ENCODE results near the gene ESRRG.

The ESRRG gene

DNA sequence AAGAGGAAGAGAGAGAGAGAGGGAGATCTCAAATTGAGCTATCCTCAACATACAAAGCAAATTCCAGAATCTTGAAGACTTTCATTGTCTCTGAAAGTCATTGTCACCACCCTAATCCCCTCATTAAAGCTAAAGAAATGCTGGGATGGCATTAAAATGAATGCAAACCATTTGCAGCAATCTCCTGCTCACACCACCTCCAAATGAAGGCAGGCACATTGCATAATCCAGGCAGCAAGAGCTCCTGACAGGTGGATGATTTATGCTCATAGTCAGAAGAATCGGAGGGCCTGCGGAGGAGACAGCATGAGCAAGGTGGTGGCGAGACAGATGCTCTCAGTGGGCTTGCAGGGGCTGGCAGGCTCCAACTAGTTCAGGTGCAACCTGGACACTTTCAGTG, 90.2 kb downstream of the ESRRG start:
- no peak for DNase-seq (ENCODE audit: extremely low read depth in 1 of 2, low read depth in 1 of 2)

DNA sequence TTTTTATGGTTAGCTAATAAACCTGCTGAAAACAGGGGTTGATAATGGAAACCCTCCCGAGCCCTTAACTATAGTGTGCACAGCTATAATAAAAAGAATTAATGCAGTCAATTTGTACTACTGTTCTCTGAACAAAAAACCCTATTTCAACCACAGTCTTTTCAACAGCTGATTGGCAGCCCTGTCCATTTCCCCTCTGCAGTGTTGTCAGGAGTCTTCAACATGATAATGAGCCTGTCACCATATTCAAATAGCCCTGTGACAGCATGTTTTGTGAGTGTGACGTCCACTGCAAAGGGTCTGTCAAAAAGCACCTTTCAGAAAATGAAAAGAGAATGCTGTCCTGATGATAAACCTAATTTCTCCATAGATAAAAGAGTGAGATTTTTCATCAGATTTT, 92.7 kb downstream of the ESRRG start:
- DNase-seq (ENCODE audit: extremely low read depth in 1 of 2, low read depth in 1 of 2) = no peak

DNA sequence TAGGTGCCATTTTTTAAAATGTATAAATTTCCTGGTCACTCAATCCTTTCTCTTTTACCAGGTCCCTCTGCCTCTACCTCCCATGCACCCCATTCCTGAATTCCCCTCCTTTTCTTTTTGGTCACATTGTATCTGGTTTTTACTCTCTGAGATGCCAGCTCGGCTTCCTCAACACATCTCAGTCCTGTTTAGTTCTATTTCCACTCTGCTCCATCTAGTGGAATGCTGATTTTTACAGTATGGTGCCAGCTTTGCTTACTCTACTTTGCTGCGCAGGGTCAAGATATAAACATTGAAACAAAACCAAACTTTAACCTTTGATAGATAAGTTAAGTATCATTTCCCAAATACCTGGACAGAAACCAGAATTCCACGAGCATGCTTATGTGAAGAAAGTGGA, 96.0 kb downstream of the ESRRG start:
- no peak for DNase-seq (ENCODE audit: extremely low read depth in 1 of 2, low read depth in 1 of 2)

DNA sequence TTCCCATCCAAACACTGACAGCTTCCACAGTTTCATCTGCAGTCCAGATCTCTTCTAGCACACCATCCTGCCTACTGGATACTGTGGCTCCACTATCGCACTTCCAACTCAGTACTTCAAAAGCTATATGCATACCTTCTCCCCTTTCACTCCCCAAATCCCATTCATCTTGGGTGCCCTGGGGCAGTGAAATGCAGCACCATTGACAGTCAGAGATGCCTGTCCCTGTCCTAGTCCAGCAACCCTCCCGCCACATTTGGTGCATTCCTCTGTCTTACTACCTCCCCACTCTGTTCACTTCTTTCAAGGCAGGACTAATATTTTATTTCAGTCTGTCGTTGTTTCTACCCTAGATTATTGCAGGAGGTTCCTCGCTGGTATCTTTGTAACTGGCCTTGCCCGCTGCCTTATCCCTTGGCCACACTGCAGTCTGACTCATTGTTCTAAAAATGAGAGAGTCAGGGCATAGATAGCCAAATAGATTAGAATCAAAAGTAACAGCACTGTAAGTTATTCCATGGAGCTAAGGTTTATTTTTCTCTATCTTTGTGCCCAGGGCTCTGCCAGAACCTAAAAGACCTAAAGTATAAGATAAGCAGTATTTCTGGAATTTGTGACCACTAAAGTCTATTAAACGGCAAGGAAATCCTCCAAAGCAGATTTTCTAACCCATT, 96.7 kb downstream of the ESRRG start:
- DNase-seq (ENCODE audit: extremely low read depth in 1 of 2, low read depth in 1 of 2) = no peak

DNA sequence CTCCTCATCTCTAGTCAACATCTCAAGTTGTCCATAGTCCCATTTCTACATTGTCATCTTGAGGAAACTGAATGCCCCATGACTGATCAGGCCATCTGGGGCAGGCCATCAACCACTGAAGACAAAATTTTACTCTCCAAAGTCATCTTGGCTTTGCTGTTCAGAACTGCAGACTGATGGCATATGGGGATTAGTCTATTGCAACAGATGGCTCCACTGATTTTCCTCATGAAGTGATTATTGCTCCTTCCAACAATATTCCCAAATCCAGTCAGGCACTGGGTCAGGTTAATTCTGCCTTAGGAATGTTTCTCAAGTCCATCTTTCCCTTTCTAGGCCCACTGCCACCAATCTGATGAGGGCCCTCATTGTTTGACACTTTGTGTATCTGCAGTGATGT, 101.7 kb downstream of the ESRRG start:
- no peak for DNase-seq (ENCODE audit: extremely low read depth in 1 of 2, low read depth in 1 of 2)

DNA sequence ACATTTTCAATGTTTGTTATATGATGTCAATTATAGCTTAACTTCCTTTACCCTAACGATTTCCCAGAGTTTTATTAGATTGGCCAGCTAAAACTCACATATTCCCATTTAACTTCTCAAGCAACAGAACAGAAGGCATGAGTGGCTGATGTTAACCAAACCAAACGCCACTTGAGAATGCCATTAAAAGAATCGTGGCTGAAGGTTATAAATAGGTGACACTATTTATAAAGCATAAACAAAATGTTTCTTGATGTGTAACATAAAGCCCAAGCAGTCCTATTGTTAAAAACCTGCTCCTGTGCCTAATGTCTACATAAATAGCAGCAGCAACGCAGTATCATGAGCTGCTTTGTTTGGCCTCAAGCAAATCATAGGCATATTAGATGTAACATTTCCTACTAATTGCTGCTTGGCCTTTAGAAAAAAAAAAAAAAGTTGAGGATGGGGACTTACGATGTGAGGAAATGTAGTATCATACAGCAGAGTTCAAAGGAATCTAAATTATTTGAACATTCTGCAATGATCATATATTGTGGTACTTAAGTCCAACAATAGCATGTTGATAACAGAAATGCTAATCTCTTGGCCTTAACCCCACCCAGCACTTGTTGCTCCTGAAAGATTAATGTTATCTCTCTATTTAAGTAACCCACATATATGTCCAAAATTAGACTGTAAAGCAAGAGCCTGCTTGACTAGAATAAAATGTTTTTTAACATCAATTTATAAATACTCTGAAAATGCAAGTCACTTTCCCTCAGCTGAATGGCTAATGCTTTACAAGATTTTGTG, 106.0 kb downstream of the ESRRG start:
- no peak for DNase-seq (ENCODE audit: extremely low read depth in 1 of 2, low read depth in 1 of 2)

DNA sequence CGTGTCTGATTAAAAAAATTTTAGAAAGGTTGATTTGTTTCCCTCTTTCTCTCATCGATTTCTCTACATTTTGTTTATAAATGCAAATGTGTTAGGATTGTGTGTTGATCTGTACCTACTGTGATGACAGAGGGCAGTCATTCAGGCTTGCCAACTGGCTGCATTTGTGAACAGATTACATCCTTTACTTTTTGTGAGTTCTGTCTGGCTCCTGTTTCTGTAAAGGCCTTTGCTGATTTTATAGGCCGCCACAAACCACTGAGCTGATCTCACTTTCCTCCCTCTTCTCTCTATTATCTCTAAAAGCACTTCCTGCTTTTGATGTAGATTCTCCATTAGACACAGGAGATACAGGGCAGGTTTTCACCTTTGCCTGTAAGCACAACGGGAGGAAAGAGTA, 106.8 kb downstream of the ESRRG start:
- no peak for DNase-seq (ENCODE audit: extremely low read depth in 1 of 2, low read depth in 1 of 2)

DNA sequence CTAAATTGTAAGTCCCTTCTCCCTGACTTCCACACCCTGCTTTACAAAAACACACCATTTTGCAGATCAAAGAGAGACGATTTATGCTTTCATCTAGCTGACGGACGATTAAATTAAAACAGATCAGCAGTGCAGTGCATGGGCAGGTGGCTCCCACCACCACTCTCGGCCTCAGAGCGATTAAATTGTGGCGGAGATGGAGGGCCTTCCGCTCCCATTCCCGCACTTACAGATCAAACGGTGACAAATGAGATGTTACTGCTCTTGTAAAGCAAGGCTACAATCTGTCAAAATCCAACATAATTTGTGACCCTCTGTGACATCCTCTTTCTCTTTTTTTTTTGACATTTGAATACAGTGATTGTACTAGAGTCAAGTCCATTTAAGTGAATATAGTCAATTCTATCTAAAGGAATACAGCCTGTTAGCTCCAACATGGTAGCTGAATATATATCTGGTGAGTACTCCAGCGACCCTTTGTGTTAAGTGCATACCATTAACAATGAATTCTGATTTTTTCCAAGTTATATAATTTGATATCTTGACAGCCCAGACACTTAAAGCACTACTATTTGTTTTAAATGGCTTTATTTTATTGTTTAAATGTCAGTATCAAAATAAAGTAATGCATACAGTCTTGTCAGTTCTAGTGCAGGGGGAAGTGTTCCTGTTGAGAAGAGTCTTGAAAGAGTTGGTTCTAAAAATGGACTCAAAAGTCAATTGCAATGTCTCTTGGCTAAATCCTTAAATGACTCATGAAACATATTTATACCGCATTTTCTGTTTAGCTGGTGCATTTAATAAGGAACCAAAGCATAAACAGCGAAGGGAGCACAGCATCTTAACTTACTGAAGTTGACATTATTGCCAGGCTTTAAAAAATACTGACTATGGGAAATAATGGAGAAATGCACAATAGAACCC, 109.0 kb downstream of the ESRRG start:
- no peak for DNase-seq (ENCODE audit: extremely low read depth in 1 of 2, low read depth in 1 of 2)

DNA sequence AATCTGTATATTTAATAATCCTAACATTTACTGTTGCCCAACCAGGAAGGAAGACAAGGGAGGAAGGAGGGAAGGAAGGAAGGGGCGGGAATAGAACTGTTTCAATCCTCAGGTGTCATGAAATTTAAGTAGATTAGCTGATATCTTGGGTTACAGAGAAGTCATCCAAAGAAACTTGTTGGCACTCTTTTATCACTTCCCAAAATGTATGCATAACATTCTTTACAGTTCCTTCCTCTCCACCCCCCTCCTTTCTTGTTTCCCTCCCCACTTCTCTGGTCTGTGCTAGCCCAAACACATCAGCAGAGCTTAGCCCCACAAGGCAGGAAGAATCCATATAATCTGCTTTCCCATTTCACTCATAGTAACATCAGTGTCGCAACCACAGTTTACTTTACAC, 110.9 kb downstream of the ESRRG start:
- no peak for DNase-seq (ENCODE audit: extremely low read depth in 1 of 2, low read depth in 1 of 2)

DNA sequence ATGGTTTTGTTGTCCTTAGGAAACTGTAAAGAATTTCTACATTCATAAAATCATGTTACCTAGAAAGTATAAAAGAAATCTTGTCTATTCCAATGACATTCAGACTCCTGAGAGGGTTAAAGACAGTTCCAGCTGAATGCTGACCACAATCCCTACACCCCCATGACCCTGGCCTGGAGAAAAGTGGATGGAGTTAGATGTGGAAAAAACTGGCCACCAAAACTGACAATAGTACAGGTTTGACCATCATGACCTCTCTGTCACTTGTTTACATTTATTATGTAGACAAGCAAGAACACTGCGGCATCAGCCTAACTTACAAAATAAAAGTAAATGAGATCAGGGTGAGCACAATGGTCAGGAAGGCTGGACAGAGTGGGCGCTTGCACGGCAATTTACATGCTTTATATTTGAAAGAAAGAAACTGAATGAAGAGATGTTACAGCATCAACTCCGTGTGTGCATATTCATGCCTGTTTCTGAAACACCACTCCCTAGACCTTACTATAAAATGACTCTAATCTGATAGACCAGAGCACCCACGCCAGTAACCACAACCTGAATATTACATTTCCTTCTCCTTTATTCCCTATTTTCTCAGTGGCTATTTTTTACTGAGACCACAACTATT, 116.0 kb downstream of the ESRRG start:
- no peak for DNase-seq (ENCODE audit: extremely low read depth in 1 of 2, low read depth in 1 of 2)

DNA sequence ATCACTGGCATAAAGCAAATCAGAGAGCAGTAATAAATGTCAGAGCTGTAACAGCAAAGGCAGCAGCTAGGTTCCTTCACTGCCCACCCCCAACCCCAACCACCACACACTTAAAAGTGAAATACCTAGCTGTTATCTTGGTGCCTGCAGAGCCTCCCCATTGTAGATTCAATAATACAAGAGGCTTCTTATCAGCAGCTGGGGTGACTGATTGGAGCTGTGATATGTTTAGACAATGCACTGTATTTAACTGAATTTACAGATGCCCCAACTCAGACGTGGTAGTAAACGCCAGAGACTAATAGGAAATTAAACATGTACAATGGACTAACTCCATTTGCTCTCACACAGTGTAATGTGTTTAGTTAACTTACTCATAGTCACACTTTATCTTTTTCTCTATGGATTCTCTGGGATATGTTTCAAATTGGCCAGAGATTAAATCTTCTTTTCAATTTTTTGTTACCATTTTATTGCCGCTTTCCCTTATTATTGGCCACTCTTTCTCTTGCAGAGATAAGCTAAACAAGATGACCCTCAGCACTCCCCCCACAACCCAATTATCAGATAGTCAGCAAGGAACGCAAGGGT, 117.1 kb downstream of the ESRRG start:
- DNase-seq (ENCODE audit: extremely low read depth in 1 of 2, low read depth in 1 of 2) = no peak

DNA sequence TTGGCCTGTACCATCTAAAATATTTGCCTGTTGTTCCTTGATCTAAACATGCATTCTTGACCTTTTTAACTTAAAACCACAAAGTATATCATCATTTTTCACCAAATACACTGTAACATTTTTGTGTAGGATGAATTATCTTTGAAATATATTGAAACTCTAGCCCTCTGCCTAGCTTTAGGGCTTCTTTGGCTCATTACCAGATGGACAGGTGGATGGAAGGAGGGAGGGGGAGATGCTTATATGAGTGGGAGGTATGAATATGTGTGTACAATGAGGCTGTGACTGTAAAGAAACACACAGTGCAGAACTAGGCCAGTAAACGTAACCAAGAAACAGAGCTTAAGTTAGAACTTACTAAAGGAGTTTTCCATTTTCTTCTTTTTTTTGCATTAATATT, 118.5 kb downstream of the ESRRG start:
- no peak for DNase-seq (ENCODE audit: extremely low read depth in 1 of 2, low read depth in 1 of 2)

DNA sequence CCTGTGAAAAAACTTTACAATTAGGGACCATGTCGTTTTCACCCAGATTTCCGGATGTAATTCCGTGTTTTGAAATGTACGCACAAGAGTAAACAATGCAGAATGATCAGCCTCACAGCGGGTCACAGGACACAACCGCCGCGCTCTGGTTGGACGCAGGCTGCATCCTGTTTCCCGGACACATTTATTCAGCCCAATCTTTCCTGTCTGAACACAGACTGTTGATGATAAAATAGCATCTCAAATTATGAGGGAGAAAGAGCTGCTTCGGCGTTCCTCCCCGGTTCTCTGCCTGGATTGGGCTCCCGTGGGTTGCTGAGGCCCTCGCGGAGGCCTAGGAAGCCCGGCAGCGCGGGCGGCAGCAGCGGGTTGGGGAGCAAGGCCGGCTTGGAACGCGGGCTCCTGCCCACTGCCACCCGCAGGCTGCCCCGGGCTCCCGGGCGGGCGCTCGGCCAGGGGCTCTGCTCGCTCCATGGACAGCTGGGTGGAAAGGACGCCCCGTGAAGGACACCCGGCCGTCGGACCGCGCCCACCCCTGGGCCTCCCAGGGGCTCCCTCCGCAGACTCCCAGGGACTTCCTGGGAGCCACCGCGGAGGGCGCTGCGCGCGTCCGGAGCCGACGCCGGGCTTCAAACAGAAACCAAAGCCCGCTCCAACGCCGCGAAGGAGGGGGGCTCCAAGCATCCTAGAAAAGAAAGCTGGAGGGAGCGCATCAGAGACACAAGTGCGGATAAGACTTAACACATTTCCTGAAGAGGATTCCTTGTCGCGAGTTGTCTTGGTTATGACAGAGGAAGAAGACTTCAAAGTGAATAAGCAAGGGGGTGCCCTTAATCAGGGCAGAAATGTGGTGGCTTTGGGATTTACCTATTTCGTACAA, 122.3 kb downstream of the ESRRG start:
- DNase-seq (ENCODE audit: extremely low read depth in 1 of 2, low read depth in 1 of 2) = no peak

DNA sequence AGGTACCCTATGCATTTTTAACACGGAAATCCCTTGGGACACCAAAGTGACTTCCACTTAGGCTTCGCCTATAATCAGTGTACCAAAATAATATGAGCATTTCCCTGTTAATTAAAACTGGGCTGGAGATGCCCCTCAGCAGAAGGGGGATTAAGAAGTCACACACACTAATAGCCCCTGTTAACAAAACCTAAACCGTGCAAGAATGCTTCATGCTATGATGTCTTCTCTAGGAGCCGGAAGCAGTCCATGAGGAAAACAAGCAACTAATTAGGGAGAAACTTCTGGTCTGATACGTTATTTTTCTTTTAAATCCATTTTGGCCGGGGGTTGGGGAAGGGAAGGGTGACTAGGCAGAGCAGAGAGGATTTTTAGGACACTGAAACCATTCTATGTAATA, 123.4 kb downstream of the ESRRG start:
- DNase-seq (ENCODE audit: extremely low read depth in 1 of 2, low read depth in 1 of 2) = no peak

DNA sequence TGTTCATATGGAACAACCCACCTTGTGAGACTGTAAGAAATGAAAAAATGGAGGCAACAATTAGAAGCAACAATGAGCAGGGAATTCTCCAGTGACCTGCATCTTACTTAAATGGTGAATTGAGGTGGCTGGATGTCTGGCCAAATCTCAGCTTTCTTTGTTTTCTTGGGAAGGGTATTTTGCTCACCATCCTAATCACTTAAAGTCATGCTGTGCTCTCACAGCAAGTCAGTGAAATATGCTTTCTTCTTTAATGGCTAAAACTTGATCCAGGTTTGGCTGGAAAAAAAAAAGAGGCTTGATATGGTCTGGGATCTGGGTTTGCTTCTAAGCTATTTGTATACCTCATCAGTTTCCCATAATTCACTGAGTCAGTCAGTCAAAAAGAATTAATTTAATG, 124.8 kb downstream of the ESRRG start:
- no peak for DNase-seq (ENCODE audit: extremely low read depth in 1 of 2, low read depth in 1 of 2)

DNA sequence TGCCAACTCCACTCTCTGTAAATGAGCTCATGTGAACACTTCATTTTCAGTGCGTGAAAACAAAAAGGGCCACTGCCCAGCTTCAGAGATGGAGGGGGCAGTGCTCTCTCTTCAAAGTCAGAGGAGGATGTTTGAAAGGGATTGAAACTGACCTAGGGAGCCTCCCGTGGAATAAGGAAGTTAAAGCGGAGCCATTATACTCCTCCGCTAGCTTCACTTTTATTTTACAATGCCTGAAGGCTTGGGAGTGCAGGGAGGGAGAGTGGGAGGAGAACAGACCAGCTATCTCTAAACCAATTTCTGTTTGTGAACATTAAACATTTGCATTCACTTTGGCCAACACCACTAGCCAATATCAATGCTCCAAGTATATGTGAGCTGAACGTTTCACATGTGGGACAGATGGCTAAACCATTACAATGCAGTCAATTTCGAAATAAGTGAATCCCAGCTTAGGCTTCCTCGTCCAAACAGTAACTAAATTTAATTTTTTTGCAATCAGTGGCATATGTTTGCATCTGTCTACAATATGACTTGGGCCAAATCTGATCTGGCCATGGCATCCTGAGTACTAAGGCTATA, 126.9 kb downstream of the ESRRG start:
- DNase-seq (ENCODE audit: extremely low read depth in 1 of 2, low read depth in 1 of 2) = no peak

DNA sequence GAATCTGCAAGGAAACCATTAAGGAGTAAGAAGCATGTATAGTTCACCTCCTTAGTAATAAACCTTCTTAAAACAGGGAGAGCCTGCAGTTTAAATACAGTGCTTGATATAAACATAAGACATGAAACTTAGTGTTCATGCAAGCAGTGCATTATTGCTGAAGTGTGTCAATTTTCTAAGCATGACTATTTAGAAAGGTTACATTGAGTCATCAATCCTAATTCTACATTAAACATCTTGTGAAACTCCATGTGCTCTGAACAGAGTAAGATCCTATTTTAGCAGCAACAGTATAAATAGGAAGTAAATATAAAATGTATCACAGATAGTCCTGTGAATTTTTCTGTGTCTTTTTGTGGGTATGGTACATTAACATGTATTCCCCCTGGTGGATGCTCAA, 135.5 kb downstream of the ESRRG start:
- DNase-seq (ENCODE audit: extremely low read depth in 1 of 2, low read depth in 1 of 2) = no peak

DNA sequence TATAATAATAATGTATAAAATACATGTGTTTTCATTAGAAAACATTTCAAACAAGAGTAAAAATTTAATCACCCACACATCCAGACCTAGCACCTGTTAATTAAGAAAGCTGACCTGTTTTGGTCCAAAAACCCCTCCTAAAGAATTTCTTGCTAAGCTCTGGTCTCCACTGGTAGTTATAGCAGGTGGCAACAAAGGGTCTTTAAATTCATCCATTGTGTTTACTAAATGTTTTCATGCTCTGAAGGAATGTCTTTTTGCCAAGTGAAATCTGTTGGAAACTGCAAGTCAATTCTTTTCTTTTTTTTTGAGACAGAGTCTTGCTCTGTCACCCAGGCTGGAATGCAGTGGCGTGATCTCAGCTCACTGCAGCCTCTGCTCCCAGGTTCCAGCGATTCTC, 141.1 kb downstream of the ESRRG start:
- no peak for DNase-seq (ENCODE audit: extremely low read depth in 1 of 2, low read depth in 1 of 2)

DNA sequence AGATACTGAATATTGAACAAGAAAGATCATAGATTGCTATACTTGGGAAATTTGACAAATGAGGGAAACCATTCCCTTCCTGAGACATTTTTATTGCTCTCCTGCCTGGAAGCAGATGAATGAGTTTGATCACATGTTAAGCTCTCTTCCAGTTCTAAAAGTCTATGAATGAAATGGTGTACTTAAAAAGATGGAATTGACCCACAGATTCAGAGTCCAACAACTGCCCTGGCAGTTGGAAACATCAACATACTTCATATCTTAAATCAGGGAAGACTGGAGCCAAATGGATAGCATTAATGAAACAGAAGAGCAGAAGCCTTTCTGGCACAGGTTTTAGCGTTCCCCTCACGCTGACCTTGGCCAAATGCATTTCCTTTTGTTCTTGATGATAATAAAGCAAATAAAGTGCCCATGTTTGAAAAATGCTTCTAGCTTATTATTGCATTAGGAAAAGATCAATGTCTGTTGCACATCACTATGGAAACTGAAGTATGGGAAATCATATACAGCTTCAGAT, 142.6 kb downstream of the ESRRG start:
- DNase-seq (ENCODE audit: extremely low read depth in 1 of 2, low read depth in 1 of 2) = no peak

Data from activated CD8-positive, alpha-beta memory T cell treated with anti-CD3 and anti-CD28 coated beads for 1 hour (primary cell).